Mesenteric fat pad (tissue), 1 donor: ENCODE measurements around the gene CTDSPL. TPM values are rescaled to one million over a fixed set of nuclear protein-coding genes. Genes with fewer than 3 reads are reported as not detected.
"Not testable (repeated sequence)": the region's sequence is repeated elsewhere in the genome, so short reads cannot be mapped to it uniquely, and the experiment has no call there.

Source experiments
- DNase-seq: peaks from one replicate; pipeline ENCODE4 v3.0.0-alpha.2; 2020; ENCODE audit warnings: low spot score
- long read RNA-seq: library from polyadenylated mRNA; unstranded; transcript quantifications from one replicate; pipeline ENCODE4 v2.0.0, GENCODE V29; 2020
- total RNA-seq: library from RNA; stranded (reverse); fragmentation: NEBNext Ultra II Directional; extraction: Animal tissue kit (Norgen Biotek cat#: 25700); gene quantifications from one replicate; pipeline ENCODE4 v1.2.1, GENCODE V29; 2021
- donor health status: DM: yes; HTN: yes; CAD: no.

The CTDSPL gene, protein sequence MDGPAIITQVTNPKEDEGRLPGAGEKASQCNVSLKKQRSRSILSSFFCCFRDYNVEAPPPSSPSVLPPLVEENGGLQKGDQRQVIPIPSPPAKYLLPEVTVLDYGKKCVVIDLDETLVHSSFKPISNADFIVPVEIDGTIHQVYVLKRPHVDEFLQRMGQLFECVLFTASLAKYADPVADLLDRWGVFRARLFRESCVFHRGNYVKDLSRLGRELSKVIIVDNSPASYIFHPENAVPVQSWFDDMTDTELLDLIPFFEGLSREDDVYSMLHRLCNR
- total RNA-seq = 19.0 TPM
- long read RNA-seq, full-length matches to known transcripts = 1 of 18 reads
- long read RNA-seq, partial matches to known transcripts = 1 of 18 reads
- long read RNA-seq, other reads (novel, unspliced or antisense) = 16 of 18 reads

DNA sequence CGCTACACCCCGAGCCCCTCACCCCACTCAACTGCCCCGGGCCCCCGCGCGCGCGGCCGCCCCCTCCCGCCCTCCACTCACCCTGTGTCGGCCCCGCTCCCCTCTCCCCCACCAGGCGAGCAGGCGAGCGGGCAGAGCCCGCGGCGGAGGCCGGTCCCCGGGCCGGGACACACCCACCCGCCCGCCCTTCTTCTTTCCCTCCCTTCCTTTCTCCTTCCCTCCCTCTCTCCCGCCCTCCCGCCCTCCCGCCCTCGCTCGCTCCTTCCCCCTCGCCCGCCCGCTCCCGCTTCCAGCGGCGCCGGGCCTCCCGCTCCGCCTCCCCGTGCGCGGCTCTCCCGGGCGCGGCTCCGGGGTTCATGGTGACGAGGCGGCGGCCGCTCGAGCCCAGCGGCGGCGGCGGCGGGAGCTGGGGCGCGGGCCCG lies at the start of gene CTDSPL:
Gene CTDSPL (plus strand): TSS at position 261 of the 422 bp plus-strand sequence. CDS start 320 bp downstream, outside the sequence.
- DNase-seq = no peak

DNA sequence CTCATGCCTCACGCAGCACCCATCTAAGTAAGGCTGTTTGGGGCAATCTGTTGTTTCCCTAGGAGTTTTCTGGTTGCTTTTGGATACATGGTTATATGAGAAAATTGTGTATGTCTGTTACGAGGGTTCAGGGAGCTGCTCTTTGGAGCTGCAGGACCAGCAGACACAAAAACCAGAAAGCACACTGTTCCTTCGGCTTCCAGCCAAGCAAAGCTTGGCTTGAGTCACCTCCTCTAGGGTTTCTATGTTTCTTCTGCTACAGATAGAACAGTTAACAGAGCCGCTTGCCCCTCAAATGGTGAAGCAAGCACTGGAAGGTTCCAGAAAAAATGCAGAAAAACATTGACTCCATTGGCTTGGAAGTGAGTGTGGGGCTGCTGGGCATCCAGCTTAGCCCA lies 49.2 kb upstream of the CTDSPL start:
- DNase-seq = no peak

DNA sequence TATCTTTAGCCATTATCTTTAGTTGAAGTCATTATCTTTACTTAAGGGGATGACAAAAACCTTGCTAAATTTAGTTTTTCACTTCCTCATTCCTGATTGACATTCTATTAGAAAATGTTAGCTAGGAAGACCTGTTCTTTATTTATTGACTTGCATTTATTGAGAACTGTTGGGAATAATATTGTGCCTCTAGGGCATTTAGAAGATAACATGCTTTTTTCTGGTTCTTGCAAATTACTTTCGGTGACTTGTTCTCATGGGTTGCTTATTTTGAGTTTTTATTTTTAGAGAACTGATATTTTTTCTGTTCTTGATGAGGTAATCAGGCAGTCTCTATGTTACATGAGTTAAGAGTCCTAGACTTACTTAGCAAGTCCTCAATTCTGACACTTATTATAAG lies 48.3 kb upstream of the CTDSPL start:
- no peak for DNase-seq

DNA sequence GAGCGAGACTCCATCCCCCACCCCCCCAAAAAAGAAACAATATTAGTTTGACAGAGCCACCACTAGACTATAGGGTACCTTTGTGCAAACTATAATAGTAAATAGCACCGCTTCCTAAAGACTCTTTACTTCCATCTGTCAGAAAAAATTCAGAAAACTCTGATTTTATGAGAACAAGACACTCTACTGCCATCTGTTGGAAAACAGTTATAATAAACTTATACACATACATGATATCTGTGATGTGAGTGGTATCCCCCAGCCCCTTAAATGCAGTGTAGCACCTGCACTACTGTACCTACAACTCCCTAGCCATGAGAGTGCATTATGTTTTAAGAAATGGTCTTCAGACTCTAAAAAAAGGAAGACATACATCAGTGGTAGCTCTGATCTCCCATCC lies 47.1 kb upstream of the CTDSPL start:
- no peak for DNase-seq

DNA sequence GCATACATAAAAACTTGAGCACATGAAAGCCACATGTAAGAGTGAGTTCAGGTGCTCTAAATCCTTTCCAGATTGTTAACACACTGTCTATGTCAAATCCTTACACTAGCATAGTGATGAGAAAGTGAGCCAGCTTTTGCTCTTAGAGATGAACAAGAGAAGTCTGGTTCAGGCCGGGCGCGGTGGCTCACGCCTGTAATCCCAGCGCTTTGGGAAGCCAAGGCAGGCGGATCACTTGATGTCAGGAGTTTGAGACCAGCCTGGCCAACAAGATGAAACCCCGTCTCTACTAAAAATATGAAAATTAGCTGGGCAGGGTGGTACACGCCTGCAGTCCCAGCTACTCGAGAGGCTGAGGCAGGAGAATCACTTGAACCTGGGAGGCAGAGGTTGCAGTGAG lies 46.5 kb upstream of the CTDSPL start:
- DNase-seq = not testable (repeated sequence)

DNA sequence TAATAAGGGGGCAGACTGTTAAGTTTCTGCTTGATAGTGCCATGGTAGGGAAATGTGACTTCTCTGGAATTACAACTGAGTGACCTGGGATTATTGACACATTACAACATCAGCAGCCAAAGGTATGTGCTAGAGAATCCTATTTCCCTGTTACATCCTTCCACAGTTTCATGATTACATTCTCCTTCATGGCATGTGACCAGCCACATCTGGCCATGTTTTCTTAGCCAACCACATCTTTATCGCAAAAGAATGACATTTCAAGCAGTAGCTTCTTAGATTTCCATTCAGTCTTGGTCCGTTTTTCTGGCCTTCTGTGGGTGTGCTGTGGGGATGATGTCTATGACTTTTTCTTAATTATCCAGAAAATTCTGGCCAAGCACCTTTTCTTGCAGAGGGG lies 45.4 kb upstream of the CTDSPL start:
- no peak for DNase-seq

DNA sequence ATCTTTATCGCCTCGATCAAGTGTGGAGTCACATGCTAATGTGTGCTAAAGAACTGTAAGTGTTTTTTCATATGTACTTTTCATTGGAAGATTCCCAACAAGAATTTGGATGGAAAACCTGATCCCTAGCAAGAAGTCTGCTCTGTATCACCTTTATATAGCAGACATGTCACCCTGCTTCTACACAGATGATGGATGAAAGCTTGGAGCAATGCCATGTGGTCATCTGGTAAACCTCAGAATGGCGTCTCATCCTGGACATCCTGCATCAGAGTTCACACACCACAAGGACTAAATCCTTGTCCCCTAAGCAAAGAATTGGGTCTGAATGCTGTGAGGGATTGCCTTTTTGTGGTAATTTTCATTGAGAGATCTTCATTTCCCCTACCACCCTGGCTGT lies 42.1 kb upstream of the CTDSPL start:
- DNase-seq = no peak

DNA sequence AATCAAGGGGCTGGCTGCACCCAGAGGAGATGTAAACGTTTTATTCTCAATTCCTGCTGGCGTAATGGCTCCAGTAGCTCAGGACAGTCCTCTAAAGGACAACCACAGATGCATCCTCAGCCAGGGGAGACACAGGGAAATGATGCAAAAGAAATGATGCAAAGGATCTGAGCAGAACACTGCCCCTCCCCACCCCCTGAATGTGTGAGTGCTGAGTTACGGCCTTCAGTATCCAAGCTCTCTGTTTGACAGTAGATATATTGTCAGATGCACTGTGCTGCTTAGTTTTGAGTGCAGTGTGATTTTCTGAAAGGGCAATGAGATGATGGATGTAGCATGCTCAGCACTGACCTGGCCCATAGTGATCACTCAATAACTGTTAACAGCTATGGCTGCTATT lies 41.4 kb upstream of the CTDSPL start:
- no peak for DNase-seq

DNA sequence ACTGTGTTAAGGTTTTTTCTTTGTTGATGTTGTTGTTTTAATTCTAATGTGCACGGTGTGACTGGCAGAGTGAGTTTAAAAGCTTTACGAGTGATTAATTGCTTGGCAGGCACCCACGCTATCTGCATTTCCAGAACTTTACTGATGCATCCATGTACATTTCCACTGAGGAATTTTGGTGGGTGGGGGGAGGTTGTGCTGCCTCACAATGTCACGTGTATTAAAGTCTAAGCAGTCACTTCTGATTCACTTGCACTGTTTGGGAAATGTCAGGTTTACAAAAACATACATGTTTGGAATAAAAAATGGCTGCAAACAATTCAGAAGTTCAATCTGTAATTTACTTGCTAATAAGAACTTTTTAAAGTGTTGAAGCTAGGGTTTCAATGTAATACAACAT lies 38.5 kb upstream of the CTDSPL start:
- DNase-seq = no peak

DNA sequence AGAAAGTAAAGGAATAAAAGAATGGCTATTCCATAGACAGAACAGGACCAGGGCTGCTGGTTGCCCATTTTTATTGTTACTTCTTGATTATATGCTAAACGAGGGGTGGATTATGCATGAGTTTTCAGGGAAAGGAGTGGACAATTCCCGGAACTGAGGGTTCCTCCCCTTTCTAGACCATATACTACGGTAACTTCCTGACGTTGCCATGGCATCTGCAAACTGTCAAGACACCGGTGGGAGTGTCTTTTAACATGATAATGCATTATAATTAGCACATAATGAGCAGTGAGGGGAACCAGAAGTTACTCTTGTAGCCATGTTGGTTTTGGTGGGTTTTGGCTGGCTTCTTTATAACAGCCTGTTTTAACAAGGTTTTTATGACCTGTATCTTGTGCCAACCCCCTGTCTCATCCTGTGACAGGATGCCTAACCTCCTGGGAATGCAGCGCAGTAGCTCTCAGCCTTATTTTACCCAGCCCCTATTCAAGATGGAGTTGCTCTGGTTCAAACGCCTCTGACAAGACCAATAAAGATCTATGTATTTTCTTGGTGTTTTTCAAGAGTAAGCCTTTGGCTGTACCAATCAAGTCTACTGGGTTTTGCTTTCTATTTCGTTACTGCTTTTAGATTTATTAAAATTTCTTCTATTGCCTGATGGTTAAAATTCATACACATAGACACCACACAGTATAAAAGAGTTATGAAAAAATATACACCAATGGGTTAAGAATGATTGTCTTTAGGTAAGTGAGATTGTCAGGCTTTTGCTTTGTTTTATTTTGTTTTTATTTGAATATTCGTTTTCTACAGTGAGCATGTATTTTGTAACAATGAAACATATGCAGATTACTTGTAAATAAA lies 37.4 kb upstream of the CTDSPL start:
- DNase-seq = no peak

DNA sequence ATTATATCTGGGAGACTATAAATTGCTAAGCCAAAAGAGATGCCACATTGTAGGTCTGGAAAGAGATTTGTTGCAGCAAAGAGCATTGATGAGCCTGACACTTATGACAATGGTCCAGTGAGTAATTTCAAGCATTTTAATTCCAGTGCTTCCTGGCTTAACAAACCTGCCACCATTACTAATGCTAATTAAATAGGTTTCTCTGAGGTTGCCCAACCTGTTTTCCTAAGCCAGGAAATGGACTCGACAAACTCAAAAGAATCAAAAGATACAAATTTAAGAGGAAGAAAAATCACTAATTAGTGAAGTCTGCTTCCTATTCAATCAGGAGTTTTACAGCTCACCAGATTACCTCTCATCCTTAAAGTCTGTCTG lies 36.7 kb upstream of the CTDSPL start:
- no peak for DNase-seq

DNA sequence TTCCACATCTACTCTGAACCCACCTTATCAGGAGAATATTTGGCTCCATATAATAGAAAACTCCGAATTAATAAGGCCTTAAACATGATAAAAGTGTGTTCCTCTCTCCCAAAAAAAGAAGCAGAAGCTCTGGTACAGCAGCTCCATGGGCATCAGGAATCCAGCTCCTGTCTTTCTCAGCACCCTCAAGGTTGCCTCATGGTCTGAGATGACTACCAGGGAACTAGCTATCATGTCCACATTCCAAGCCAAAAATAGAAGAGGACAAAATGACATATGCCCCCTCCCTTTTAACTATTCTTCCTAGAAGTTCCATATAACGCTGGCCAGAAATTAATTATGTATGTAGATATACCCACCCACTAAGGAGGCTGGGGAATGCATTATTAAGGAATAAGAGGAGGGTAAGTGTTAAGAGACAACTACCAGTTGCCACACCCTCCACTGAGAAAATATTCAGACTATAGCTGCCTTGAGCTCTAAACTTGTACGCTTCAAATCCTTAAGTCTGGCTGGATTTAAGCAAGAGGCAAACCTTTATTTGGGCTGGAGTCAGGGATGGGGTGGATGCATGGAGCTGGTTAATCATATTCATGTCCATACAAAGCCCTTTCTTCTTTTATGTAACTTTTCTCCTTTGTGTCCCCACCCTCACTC lies 35.8 kb upstream of the CTDSPL start:
- no peak for DNase-seq

DNA sequence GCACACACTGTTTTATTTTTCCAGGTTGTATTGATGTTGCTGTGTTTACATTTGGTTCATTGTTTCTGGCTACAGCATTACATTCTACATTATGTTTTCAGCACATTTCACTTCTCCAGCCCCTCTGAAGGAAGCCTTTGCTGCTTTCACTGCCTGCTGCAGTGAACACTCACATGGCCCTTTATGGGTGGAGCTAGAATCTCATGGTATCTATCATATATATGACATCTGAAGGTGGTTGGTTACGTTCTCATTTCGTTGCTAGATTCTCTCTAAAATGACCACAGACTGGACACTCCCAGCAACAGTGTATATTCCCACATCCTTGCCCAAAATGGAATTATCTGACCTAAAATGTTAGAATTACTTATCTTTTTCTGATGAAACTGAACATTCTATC lies 35.2 kb upstream of the CTDSPL start:
- no peak for DNase-seq

DNA sequence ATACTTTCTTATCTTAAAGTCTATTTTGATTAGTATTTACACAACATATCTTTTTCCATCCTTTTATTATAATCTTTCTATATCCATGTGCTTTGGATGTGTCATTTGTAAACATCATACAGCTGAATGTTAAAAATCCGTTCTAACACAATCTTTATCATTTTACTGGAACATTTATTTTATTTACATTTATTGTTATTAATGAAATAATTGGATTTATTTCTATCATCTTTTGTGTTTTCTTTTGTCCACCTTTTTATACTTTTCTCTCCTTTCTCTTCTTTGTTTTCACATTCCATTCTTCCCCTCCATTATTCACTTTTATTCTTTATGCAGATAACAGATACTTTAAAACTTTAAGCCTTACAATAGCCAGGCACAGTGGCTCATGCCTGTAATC lies 34.7 kb upstream of the CTDSPL start:
- DNase-seq = no peak

DNA sequence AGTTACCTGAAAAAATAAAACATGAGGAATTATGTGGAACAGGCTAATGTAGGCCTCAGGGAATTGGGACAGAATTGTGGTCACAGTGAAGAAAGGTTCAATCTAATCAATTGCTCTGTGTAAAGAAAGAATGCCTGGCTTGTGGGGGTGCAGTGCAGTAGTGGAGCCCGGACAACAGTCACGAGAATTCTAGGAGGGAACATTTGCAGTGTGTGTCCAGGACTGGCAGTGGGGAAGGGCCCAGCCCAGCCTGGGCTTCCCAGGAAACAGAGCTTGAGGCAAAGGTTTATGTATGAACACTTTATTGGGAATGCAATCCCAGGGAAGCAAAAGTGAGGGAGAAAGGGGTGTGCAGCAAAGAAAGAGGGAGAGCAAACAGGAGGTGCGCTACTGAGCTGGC lies 29.2 kb upstream of the CTDSPL start:
- no peak for DNase-seq

DNA sequence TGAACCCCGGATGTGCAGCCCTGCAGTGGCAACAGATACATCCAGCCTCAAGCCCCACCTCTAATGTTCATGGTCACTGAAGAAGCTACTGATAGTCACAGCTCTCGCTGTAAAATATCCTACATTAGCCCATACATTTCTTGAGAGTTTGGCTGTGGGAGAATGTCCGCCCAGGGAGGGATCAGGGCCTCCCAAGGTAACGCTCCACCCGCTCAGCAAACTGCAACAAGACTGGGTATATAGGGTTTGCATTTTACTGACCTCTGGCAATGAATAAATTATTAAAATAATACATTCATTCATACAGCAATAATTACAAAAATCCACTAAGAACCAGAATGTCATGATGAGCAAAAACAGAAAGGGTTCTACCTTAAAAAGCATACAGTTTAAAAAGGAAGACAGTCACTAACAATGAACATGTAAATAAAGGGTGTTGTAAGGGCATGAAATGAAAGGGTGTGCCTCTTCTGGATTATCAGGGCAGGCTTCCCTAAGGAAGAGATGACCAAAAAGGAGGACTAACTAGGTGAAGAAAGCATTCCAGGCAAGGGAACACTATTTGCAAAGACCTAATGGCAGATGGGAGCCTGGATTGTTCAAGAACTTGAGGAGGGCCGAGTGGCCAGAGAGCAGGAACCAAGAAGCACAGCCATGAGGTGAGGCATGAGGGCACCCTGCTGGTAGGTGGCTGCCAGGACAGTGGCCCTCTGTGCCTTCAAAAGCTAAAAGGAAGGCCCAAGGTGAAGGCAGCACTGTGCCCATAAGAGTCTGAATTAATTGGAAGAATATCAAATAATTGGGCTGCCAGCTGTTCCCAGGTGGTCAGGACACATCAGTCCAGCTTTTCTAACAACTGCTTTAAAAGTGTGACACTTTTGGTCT lies 28.1 kb upstream of the CTDSPL start:
- DNase-seq = no peak

DNA sequence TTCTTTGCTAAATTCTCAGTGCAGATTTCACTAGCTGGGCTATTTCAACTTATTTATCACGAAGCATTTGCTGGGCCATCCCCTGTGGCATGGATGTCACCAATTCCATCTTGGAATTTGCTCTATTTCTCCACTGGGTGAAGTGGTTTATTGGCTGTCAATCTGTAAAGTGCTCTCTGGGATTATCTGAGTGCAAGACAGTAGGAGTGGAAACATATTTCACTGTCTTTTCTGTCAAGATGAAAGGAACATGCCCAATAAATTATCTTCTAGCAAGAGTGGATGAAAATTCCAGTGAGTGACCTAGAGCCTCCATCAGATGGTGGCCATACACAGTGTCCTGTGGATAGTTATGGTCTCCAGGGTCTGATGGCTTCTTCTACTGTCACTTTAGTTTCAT lies 25.1 kb upstream of the CTDSPL start:
- DNase-seq = no peak

DNA sequence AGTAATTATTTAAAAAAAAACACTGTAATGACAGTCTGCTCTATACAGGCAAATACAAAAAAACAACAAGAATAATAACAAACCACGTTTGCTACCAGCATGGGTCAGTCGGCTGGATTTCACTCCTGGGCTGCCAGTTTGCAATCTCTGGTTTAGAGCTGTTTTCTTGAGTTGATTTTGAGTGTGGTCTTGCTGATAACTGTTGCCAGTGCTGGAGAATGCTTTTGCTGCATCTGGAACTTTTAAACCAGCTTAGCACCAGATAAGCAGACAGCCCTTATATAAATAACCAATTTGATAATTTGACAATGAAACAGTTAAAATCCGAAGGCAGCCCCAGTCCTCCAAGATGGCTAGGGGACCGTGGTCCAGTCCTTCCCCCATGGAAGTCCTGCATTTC lies 14.0 kb upstream of the CTDSPL start:
- no peak for DNase-seq

DNA sequence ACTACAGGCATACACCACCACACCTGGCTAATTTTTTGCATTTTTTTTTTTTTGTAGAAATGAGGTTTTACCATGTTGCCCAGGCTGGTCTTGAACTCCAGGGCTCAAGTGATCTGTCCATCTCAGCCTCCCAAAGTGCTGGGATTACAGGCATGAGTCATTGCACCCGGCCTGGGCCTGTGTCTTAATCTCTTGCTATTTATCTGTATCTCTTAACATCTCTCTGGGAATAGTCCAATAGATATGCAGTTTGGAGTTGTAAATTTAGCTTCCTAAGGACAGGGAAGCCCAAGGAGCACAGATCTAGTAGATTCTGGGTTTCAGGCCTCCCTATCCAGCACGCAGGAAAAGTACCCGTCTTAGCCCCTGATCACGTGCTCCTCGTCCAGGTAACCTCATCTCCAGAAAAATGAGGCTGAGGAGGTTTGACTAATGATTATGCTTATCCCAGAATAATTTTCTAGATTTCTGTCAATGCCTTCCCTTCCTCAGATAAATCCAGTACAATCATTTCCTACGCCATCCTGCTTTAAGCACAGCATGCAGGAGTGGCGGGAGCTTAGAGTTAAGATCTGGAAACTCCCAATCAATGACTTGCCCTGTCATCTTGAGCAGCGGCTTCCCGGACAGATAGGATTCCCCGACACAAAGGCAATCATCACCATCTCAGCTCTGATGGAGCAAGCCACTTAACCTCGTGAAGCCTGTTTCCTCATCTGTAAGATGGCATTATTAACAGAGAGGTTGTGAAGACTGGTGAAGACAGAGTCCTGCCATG lies 12.3 kb upstream of the CTDSPL start:
- DNase-seq = no peak

DNA sequence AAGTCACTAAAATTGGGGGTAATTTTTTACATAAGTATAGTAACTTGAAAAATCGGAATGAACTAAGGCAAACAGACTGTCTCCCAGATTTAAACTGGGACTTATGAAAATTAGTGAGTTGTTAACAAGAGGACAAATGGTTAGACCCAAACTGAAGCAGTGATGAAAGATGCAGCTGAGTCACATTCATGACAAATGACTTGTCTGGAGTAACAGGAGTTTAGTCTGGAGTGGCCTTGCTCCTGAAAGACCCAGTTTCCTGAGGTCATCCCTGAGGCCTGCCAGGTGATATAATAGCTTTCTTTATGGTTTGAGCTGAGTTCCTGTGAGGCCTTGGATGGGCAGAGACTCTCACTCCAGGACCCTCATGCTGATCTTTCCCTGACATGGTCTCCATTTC lies 9.6 kb upstream of the CTDSPL start:
- DNase-seq = no peak
